ENCODE results near the gene FAM13C. TPM values are rescaled to one million over a fixed set of nuclear protein-coding genes. Genes with fewer than 3 reads are reported as not detected.

Gene FAM13C
- total and polyA plus RNA-seq, 11 donors: 1.00 to 12.4 (median 8.3) TPM

GRCh38 chr10:59314268-59314667 is 48.1 kb downstream of the FAM13C start:
- no peaks in the 10 kb centered on the region for H3K36me3 ChIP-seq
- 61 to 82% (median 76%) methylated on average over 2 of the region's 2 CpGs for WGBS, 4 donors
- no peak for ATAC-seq
- intact Hi-C loops (cut with DNase I): loop anchor here in 2 of 10 donors (5.0 to 10.0 kb wide), 2 partner anchors 48 to 51 kb away; partner anchors contain the start of gene FAM13C (in 2 of the 2)
- H3K27ac ChIP-seq: peak overlapping the region in 8 of 12 donors; percentile 4 to 75 (median 20)
- peaks cover 0 to 80% (median 44%) of the 10 kb centered on the region in 12 donors for H3K4me1 ChIP-seq
- H3K9me3 ChIP-seq: no peaks in the 10 kb centered on the region
- no peaks in the 10 kb centered on the region for H3K27me3 ChIP-seq
- H3K4me3 ChIP-seq: no peak overlapping the region
- DNase-seq: no peak
- no peak for TF ChIP-seq POLR2A (IDR thresholded peaks at IDR 0.05)
- TF ChIP-seq, protein P1, sequence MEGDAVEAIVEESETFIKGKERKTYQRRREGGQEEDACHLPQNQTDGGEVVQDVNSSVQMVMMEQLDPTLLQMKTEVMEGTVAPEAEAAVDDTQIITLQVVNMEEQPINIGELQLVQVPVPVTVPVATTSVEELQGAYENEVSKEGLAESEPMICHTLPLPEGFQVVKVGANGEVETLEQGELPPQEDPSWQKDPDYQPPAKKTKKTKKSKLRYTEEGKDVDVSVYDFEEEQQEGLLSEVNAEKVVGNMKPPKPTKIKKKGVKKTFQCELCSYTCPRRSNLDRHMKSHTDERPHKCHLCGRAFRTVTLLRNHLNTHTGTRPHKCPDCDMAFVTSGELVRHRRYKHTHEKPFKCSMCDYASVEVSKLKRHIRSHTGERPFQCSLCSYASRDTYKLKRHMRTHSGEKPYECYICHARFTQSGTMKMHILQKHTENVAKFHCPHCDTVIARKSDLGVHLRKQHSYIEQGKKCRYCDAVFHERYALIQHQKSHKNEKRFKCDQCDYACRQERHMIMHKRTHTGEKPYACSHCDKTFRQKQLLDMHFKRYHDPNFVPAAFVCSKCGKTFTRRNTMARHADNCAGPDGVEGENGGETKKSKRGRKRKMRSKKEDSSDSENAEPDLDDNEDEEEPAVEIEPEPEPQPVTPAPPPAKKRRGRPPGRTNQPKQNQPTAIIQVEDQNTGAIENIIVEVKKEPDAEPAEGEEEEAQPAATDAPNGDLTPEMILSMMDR (IDR thresholded peaks at IDR 0.05): no peak

- Histone ChIP-seq H3K27me3 (no peaks in the 10 kb centered on the region), H3K4me3 (no peak overlapping the region), H3K36me3 (no peaks in the 10 kb centered on the region), H3K9me3 (no peaks in the 10 kb centered on the region), H3K4me1 (peaks cover 0 to 80% (median 43%) of the 10 kb centered on the region in 12 donors), H3K27ac (peak overlapping the region in 3 of 12 donors; percentile 18 to 55 (median 30))
- intact Hi-C loops (cut with DNase I): loop anchor here in 2 of 10 donors (5.0 to 10.0 kb wide), 2 partner anchors 50 to 53 kb away; partner anchors contain the start of gene FAM13C (in 2 of the 2)
- DNase-seq: no peak
- TF ChIP-seq, protein P1 (IDR thresholded peaks at IDR 0.05): no peak
- no peak for TF ChIP-seq POLR2A (IDR thresholded peaks at IDR 0.05)
- no peak for ATAC-seq
- 94 to 98% (median 96%) methylated on average over 2 of the region's 2 CpGs for WGBS, 4 donors
Measured at GRCh38 chr10:59312247-59312646, 50.1 kb downstream of the FAM13C start.

GRCh38 chr10:59311025-59311424 is 51.3 kb downstream of the FAM13C start:
- H3K4me1 ChIP-seq: peaks cover 0 to 70% (median 41%) of the 10 kb centered on the region in 12 donors
- TF ChIP-seq POLR2A (IDR thresholded peaks at IDR 0.05): no peak
- TF ChIP-seq, protein P1 (IDR thresholded peaks at IDR 0.05): no peak
- no peak for DNase-seq
- peaks cover 0 to 5% (median 0%) of the 10 kb centered on the region in 9 donors for H3K36me3 ChIP-seq
- intact Hi-C loops (cut with DNase I): loop anchor here in 2 of 10 donors (5.0 to 10.0 kb wide), 2 partner anchors 51 to 54 kb away; partner anchors contain the start of gene FAM13C (in 2 of the 2)
- H3K27me3 ChIP-seq: no peaks in the 10 kb centered on the region
- peak overlapping the region in 11 of 12 donors; percentile 20 to 66 (median 48) for H3K27ac ChIP-seq
- no peak overlapping the region for H3K4me3 ChIP-seq
- H3K9me3 ChIP-seq: no peaks in the 10 kb centered on the region
- no peak for ATAC-seq

DNA sequence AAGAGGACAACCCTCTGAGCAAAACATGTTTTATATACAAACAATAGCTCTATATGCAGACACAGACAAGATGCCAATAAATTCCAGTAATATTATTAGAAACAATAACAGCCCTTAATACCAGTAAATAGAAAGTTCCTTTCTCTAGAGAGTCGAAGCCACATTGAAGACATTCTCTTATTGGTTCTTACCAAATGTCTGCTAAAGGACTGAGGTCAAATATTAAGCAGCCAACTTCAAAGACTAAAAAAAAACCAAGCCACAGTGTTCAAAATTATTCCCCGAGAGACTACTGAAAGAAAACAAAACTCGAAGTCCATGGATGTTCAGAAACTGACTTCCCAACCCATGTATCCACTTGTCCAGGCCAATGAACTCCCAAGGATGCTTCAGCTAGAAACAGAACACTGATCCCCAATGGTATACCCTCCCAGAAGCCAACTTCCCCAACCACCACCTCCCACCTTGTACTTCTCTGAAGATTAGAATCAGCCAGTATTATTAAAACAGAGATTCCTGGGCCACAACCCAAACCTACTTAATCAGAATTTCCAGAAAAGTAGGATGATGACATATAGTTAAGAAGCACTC is 51.9 kb downstream of the FAM13C start:
- H3K27ac ChIP-seq: peak overlapping the region in 10 of 12 donors; percentile 20 to 66 (median 48)
- 44 to 64% (median 50%) methylated on average over 3 of the region's 3 CpGs for WGBS, 4 donors
- ATAC-seq (peak; percentile 13 to 57 (median 49)), DNase-seq (no peak)
- TF ChIP-seq POLR2A (IDR thresholded peaks at IDR 0.05): no peak
- TF ChIP-seq, protein P1 (IDR thresholded peaks at IDR 0.05): no peak
- H3K4me3 ChIP-seq: no peak overlapping the region
- intact Hi-C loops (cut with DNase I): loop anchor here in 2 of 10 donors (5.0 to 10.0 kb wide), 2 partner anchors 52 to 54 kb away; partner anchors contain the start of gene FAM13C (in 2 of the 2)
- peaks cover 0 to 5% (median 0%) of the 10 kb centered on the region in 9 donors for H3K36me3 ChIP-seq
- H3K27me3 ChIP-seq: no peaks in the 10 kb centered on the region
- H3K9me3 ChIP-seq: no peaks in the 10 kb centered on the region
- H3K4me1 ChIP-seq: peaks cover 0 to 64% (median 35%) of the 10 kb centered on the region in 12 donors
